Esophagus squamous epithelium (tissue), 5 donors: ENCODE results near the gene MYH10. TPM values are rescaled to one million over a fixed set of nuclear protein-coding genes. Genes with fewer than 3 reads are reported as not detected.

Experiments used
- DNase-seq: peaks from one replicate; lab custom pipeline; 2025; lab: John Stamatoyannopoulos, UW
- H3K27ac ChIP-seq, 4 donors: fragments of 200-600 bp; sonication (generic); one replicate each; pipeline ENCODE4 v1.5.1; 2016 to 2019; ENCODE audit warnings: mild to moderate bottlenecking in 1 of 4
- H3K27me3 ChIP-seq, 4 donors: fragments of 200-600 bp; sonication (generic); 1 replicate in 3 of 4; 2 replicates in 1 of 4; pipeline versions ENCODE4 v1.5.1 to v1.6.0; 2017 to 2021; ENCODE audit warnings: antibody characterized with exemption in 1 of 4
- H3K36me3 ChIP-seq, 3 donors: fragments of 200-600 bp; sonication (generic); one replicate each; pipeline ENCODE4 v1.5.1; 2016 to 2019
- H3K4me1 ChIP-seq, 3 donors: fragments of 200-600 bp; sonication (generic); one replicate each; pipeline ENCODE4 v1.5.1; 2017 to 2019
- H3K4me3 ChIP-seq, 4 donors: fragments of 200-600 bp; sonication (generic); 1 replicate in 3 of 4; 2 replicates in 1 of 4; pipeline ENCODE4 v1.5.1; 2016 to 2019; ENCODE audit warnings: mild to moderate bottlenecking in 2 of 4, moderate library complexity in 1 of 4
- H3K9me3 ChIP-seq, 3 donors: fragments of 200-600 bp; sonication (generic); one replicate each; pipeline ENCODE4 v1.5.1; 2016 to 2019
- POLR2A ChIP-seq, 4 donors: fragments of 450-650 bp; IDR thresholded peaks; one replicate each; pipeline ENCODE4 v1.6.1; 2017; ENCODE audit warnings: antibody characterized with exemption in 4 of 4, mild to moderate bottlenecking in 4 of 4, moderate library complexity in 3 of 4
- WGBS, 2 donors: methylation state at CpG; one replicate each; pipeline ENCODE4 v1.1.5; 2018; 5-methylcytosine and 5-hydroxymethylcytosine counted together
- intact Hi-C: fragments of 100-400 bp; cut with DNase I; formaldehyde crosslinking; loops from one replicate; pipeline ENCODE4 v1.15.0; 2022
- total RNA-seq, 4 donors: library from RNA; depleted of rRNA; stranded (reverse); fragments of >200 nt; gene quantifications; one replicate each; pipeline ENCODE4 v1.1.0, GENCODE V29; 2016
- TF ChIP-seq, protein P1 (sequence below), 6 experiments: fragments of 450-650 bp in 4 of 6; fragments of 200-600 bp in 2 of 6; sonication (generic) in 2 of 6; IDR thresholded peaks; one replicate each; pipeline ENCODE4 v1.5.1; 2016 to 2019; ENCODE audit warnings: antibody characterized with exemption in 6 of 6, mild to moderate bottlenecking in 4 of 6, moderate library complexity in 4 of 6
- donor health status: DM: yes; HTN: yes; CAD: no.

MYH10 gene
- total RNA-seq, 4 donors from 2014 or later = 5.8 to 25.6 (median 14.7) TPM

DNA sequence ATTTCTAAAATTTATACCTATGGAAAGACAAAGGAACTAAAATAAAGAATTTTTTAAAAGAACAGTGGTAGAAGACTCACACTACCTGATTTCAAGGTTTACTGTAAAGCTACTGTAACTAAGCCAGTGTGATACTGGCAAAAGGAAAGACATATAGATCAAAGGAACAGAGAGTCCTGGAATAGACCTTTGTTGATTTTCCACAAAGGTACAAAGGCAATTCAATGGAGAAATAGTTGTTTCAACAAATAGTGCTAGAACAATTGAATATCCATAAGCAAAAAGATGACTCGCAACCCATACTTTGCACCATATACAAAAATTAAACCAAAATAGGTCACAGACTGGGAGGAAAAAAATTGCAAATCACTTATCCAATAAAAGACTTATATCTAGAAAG, 36.7 kb downstream of the MYH10 start:
- H3K27me3 ChIP-seq = no peaks in the 10 kb centered on the region
- H3K4me1 ChIP-seq = no peaks in the 10 kb centered on the region
- no peaks in the 10 kb centered on the region for H3K36me3 ChIP-seq
- no peaks in the 10 kb centered on the region for H3K9me3 ChIP-seq
- no peak overlapping the region for H3K27ac ChIP-seq
- WGBS, 2 donors = 96% methylated on average over 1 of the region's 1 CpG
- intact Hi-C loops = no loop called here
- no peak overlapping the region for H3K4me3 ChIP-seq
- no peak for TF ChIP-seq POLR2A (IDR thresholded peaks at IDR 0.05)
- TF ChIP-seq, protein P1, sequence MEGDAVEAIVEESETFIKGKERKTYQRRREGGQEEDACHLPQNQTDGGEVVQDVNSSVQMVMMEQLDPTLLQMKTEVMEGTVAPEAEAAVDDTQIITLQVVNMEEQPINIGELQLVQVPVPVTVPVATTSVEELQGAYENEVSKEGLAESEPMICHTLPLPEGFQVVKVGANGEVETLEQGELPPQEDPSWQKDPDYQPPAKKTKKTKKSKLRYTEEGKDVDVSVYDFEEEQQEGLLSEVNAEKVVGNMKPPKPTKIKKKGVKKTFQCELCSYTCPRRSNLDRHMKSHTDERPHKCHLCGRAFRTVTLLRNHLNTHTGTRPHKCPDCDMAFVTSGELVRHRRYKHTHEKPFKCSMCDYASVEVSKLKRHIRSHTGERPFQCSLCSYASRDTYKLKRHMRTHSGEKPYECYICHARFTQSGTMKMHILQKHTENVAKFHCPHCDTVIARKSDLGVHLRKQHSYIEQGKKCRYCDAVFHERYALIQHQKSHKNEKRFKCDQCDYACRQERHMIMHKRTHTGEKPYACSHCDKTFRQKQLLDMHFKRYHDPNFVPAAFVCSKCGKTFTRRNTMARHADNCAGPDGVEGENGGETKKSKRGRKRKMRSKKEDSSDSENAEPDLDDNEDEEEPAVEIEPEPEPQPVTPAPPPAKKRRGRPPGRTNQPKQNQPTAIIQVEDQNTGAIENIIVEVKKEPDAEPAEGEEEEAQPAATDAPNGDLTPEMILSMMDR (IDR thresholded peaks at IDR 0.05) = no peak
- DNase-seq = no peak

DNA sequence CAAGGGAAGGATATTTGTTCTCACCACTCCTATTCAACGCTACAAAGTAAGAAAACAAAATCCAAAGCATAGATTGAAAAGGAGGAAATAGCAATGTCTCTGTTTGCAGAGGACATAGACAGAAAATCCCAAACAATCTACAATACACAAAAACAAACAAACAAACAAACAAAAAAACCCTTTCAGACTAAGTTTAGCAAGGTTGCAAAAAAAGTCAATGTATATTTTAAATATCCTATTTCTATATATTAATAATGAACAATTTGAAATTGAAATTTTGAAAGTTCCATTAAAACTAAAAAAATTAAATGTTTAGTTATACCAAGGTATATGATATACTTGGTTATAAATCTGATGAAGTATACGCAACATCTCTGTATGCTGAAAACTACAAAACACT, 37.2 kb downstream of the MYH10 start:
- Histone ChIP-seq H3K9me3 (no peaks in the 10 kb centered on the region), H3K27ac (no peak overlapping the region), H3K36me3 (no peaks in the 10 kb centered on the region), H3K27me3 (no peaks in the 10 kb centered on the region), H3K4me3 (no peak overlapping the region), H3K4me1 (no peaks in the 10 kb centered on the region)
- TF ChIP-seq, protein P1 (IDR thresholded peaks at IDR 0.05) = no peak
- no peak for TF ChIP-seq POLR2A (IDR thresholded peaks at IDR 0.05)
- intact Hi-C loops = no loop called here
- 88 to 90% methylated on average over 2 of the region's 2 CpGs for WGBS, 2 donors
- no peak for DNase-seq

DNA sequence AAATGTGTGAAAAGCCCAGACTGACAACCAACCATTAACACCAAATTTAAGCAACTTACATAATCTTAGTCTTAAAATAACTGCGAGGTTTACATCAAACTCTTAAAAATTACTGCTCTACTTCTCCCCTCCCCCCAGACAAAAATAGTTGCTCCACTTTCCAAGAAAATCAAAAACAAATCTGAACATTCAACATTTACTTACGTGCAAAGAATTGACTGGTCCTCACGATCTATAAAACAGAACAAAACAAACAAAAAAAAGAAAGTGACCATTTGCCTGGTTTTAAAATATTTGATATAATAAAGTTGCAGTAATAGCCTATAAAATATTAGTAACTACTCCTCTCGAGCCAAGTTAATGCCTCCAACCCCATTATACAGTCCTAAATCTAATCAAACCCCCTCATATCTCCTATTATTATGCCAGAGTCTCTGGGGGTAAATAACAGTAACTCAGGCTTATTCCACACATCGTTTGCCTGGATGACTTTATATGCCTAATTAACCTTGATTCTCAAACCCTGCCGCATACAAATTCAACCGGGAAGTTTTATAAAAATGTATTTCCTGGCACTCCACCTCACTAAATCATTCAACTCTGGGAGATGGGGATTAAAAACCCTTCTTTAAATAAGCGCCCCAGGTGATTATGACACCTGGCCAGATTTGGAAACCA, 41.5 kb downstream of the MYH10 start:
- DNase-seq = no peak
- H3K27ac ChIP-seq = no peak overlapping the region
- no peak overlapping the region for H3K4me3 ChIP-seq
- H3K4me1 ChIP-seq = no peaks in the 10 kb centered on the region
- no peaks in the 10 kb centered on the region for H3K36me3 ChIP-seq
- H3K9me3 ChIP-seq = no peaks in the 10 kb centered on the region
- 49 to 56% methylated on average over 8 of the region's 8 CpGs for WGBS, 2 donors
- intact Hi-C loops = no loop called here
- no peaks in the 10 kb centered on the region for H3K27me3 ChIP-seq
- no peak for TF ChIP-seq POLR2A (IDR thresholded peaks at IDR 0.05)
- TF ChIP-seq, protein P1 (IDR thresholded peaks at IDR 0.05) = no peak

DNA sequence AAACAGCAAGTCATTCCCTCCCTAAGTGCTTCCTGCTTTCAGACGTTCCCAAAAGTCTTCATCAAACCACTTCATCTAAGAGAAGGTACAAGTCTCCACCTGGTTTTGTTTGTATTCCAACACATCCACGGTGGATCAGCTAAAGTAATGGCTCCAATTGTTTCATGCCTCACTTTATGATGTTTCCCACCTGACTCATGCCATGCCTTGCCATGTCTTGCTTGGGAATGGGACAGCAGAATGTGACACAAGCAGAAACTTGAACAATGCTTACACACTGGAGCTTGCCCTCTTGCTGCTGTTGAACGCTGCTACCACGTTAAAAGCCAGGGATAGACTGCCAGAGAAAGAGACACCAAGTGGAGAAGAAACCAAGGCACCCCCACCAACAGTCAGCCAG, 43.8 kb downstream of the MYH10 start:
- Histone ChIP-seq H3K4me1 (peaks cover 0 to 5% (median under 1%) of the 10 kb centered on the region in 3 donors), H3K36me3 (no peaks in the 10 kb centered on the region), H3K27ac (no peak overlapping the region), H3K9me3 (no peaks in the 10 kb centered on the region), H3K4me3 (no peak overlapping the region), H3K27me3 (no peaks in the 10 kb centered on the region)
- intact Hi-C loops = no loop called here
- WGBS, 2 donors = 28 to 42% methylated on average over 2 to 4 of the region's 4 CpGs
- no peak for TF ChIP-seq POLR2A (IDR thresholded peaks at IDR 0.05)
- TF ChIP-seq, protein P1 (IDR thresholded peaks at IDR 0.05) = no peak
- DNase-seq = no peak

DNA sequence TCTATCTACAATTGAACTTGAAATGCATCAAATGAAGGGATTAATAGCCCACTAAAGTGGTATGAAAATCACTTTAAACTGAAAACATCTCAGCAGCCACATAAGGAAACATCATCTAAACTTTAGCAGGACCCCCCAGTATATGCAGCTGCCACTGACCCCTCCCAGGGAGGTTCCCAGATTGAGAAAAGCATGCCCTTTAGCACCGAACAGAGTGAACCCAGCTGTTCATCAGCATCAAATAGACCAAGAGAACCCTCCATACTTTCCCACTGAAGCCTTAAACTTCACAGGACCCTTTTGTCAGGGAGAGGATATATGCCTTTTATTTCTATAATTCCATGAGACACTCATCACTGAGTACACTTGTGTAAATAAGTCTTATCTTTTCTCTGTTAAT, 44.6 kb downstream of the MYH10 start:
- Histone ChIP-seq H3K4me1 (peaks cover 1 to 14% (median 4%) of the 10 kb centered on the region in 3 donors), H3K36me3 (no peaks in the 10 kb centered on the region), H3K27me3 (no peaks in the 10 kb centered on the region), H3K4me3 (no peak overlapping the region), H3K27ac (no peak overlapping the region), H3K9me3 (no peaks in the 10 kb centered on the region)
- intact Hi-C loops = no loop called here
- 62 to 74% methylated on average over 1 of the region's 1 CpG for WGBS, 2 donors
- TF ChIP-seq, protein P1 (IDR thresholded peaks at IDR 0.05) = no peak
- no peak for TF ChIP-seq POLR2A (IDR thresholded peaks at IDR 0.05)
- no peak for DNase-seq
